A549 (cell line): ENCODE measurements around the gene AP5M1. TPM values are rescaled to one million over a fixed set of nuclear protein-coding genes. Genes with fewer than 3 reads are reported as not detected.

Source experiments
- ATAC-seq, 2 experiments: fragments of 200-7000 bp in 1 of 2; fragments of >200 bp in 1 of 2; cut with Nextera tagmentation in 1 of 2; cut with Tn5 transposase in 1 of 2; 3 replicates each; pipeline versions ENCODE4 v1.8.0 to v1.9.1; 2018 to 2020; ENCODE audit warnings: mild to moderate bottlenecking in 1 of 2, moderate library complexity in 1 of 2
- CTCF ChIA-PET: fragments of 300-600 bp; sonication (Branson Sonifier 250); formaldehyde crosslinking; extraction: SDS; loops from one replicate; lab custom pipeline; 2021; ENCODE audit warnings: antibody characterized with exemption, inconsistent platforms; lab: Yijun Ruan, JAX
- POLR2A ChIA-PET: fragments of 350-600 bp; formaldehyde crosslinking; extraction: SDS; loops from one replicate; lab custom pipeline; 2021; ENCODE audit warnings: antibody characterized with exemption, inconsistent platforms; lab: Yijun Ruan, JAX
- DNase-seq, 2 experiments: peaks; one replicate each; pipeline versions ENCODE4 v3.0.0 to v3.0.0-alpha.2; 2011 to 2016; ENCODE audit warnings: low read depth in 1 of 2, low spot score in 1 of 2
- FAIRE-seq: peaks from 2 replicates; lab custom pipeline; 2011; peaks lifted over from hg19 to GRCh38; lab: Jason Lieb, UNC
- H3K27ac ChIP-seq, 2 experiments: fragments of >200 bp; sonication (Bioruptor Twin); formaldehyde crosslinking; 3 replicates each; pipeline ENCODE4 v1.5.1; 2016 to 2017
- H3K4me1 ChIP-seq: fragments of >200 bp; sonication (Bioruptor Twin); formaldehyde crosslinking; 3 replicates; pipeline ENCODE4 v1.6.1; 2016
- H3K4me2 ChIP-seq: fragments of >200 bp; sonication (Bioruptor Twin); formaldehyde crosslinking; 3 replicates; pipeline ENCODE4 v1.6.1; 2016
- H3K4me3 ChIP-seq: fragments of >200 bp; sonication (Bioruptor Twin); formaldehyde crosslinking; 3 replicates; pipeline ENCODE4 v1.5.1; 2016
- H3K9me3 ChIP-seq: fragments of >200 bp; sonication (Bioruptor Twin); formaldehyde crosslinking; 3 replicates; pipeline ENCODE4 v1.6.1; 2016
- EHMT2 ChIP-seq: fragments of 200-600 bp; sonication (generic); IDR thresholded peaks from 2 replicates; pipeline ENCODE4 v1.6.1; 2016; ENCODE audit warnings: antibody characterized with exemption, low read depth, mild to moderate bottlenecking, moderate library complexity
- EP300 ChIP-seq, 2 experiments: fragments of >200 bp; sonication (Bioruptor Twin); formaldehyde crosslinking; IDR thresholded peaks; 2 replicates in 1 of 2; 3 replicates in 1 of 2; pipeline ENCODE4 v1.6.1; 2016 to 2017
- GATA3 ChIP-seq: IDR thresholded peaks from 2 replicates; pipeline ENCODE4 v1.6.1; 2012; ENCODE audit warnings: borderline replicate concordance
- HDAC2 ChIP-seq: fragments of 200-600 bp; sonication (generic); IDR thresholded peaks from 2 replicates; pipeline ENCODE4 v1.6.1; 2016
- HEYL ChIP-seq: fragments of 250-450 bp; sonication (Bioruptor Pico); IDR thresholded peaks from 2 replicates; pipeline ENCODE4 v1.8.0; 2021; ENCODE audit warnings: mild to moderate bottlenecking, moderate library complexity
- JUNB ChIP-seq: fragments of >200 bp; sonication (Bioruptor Twin); formaldehyde crosslinking; IDR thresholded peaks from 2 replicates; pipeline ENCODE4 v1.6.1; 2016
- MAZ ChIP-seq: fragments of 150-350 bp; IDR thresholded peaks from 2 replicates; pipeline ENCODE4 v1.6.1; 2014; ENCODE audit warnings: antibody characterized with exemption, low read depth, low read length, borderline replicate concordance
- MYC ChIP-seq: IDR thresholded peaks from 2 replicates; pipeline ENCODE4 v1.6.1; 2012; ENCODE audit warnings: mild to moderate bottlenecking, inconsistent platforms, low read length, improper control_type of control experiment, borderline replicate concordance
- NPAS2 ChIP-seq: fragments of 250-450 bp; sonication (Bioruptor Pico); IDR thresholded peaks from 2 replicates; pipeline ENCODE4 v1.8.0; 2022; ENCODE audit warnings: mild to moderate bottlenecking, moderate library complexity, borderline replicate concordance
- NR3C1 ChIP-seq: fragments of >200 bp; sonication (Bioruptor Twin); formaldehyde crosslinking; IDR thresholded peaks from 3 replicates; pipeline ENCODE4 v1.6.1; 2017
- PHF8 ChIP-seq: fragments of 200-600 bp; sonication (generic); IDR thresholded peaks from 2 replicates; pipeline ENCODE4 v1.6.1; 2016; ENCODE audit warnings: low read depth, mild to moderate bottlenecking, antibody characterized with exemption, moderate library complexity, borderline replicate concordance
- POLR2A ChIP-seq: IDR thresholded peaks from 2 replicates; pipeline ENCODE4 v1.6.1; 2012; ENCODE audit warnings: mild to moderate bottlenecking, low read length
- POLR2AphosphoS2 ChIP-seq: conservative IDR thresholded peaks from 2 replicates; pipeline ENCODE4 v1.6.1; 2012; ENCODE audit warnings: low read length, improper control_type of control experiment, inconsistent platforms
- SMC3 ChIP-seq: fragments of >200 bp; sonication (Bioruptor Twin); formaldehyde crosslinking; IDR thresholded peaks from 3 replicates; pipeline ENCODE4 v1.6.1; 2018; ENCODE audit warnings: inconsistent platforms
- TFCP2L1 ChIP-seq: fragments of 250-450 bp; sonication (Bioruptor Pico); IDR thresholded peaks from 2 replicates; pipeline ENCODE4 v1.5.0; 2021; ENCODE audit warnings: mild to moderate bottlenecking
- ZSCAN20 ChIP-seq: fragments of 250-450 bp; sonication (Bioruptor Pico); IDR thresholded peaks from 2 replicates; pipeline ENCODE4 v1.8.0; 2022; ENCODE audit warnings: mild to moderate bottlenecking, moderate library complexity
- WGBS: methylation state at CpG from one replicate; pipeline ENCODE4 v1.1.6; 2017; ENCODE audit errors: missing lambda C conversion rate; 5-methylcytosine and 5-hydroxymethylcytosine counted together
- polyA plus RNA-seq, 4 experiments: library from polyadenylated mRNA; depleted of rRNA in 3 of 4; stranded (reverse); fragments of >200 nt; fragmentation: RNase III in 1 of 4; extraction: RNeasy Plus Mini Kit Qiagen cat#74134 plus additional on column Dnase treatment in 1 of 4; gene quantifications; 2 replicates in 3 of 4; 3 replicates in 1 of 4; pipeline ENCODE4 v1.2.3, GENCODE V29; 2011 to 2017
- TF ChIP-seq, protein P1 (sequence below): fragments of >200 bp; sonication (Bioruptor Twin); formaldehyde crosslinking; IDR thresholded peaks from 3 replicates; pipeline ENCODE4 v1.6.1; 2016
- TF ChIP-seq, protein P2 (sequence below): IDR thresholded peaks from 2 replicates; pipeline ENCODE4 v1.6.1; 2012
- TF ChIP-seq, protein P3 (sequence below): IDR thresholded peaks from 2 replicates; pipeline ENCODE4 v1.6.1; 2012; ENCODE audit warnings: low read depth, borderline replicate concordance

Gene AP5M1
- polyA plus RNA-seq, 2 of the 4 experiments (the other 2 are of a cell fraction): 22.8 to 40.6 TPM

DNA sequence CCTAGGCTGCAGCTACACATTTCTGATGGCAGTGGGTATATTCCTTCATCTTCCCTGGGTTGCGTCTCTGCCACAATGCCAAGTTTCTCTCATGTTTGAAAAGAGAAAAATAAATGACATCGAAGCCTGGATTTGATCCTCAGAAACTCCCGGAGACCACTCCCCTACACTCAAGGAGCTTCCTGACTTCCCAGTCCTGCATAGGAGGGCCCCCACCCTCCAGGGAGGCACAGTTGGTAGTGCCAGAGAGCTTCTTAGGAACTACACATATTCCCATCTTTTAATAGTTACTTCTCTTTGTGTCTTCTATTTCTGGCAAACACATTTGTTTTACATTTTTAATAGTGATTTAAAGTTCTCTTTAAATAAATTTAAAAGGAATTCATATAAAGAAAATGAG lies 30.7 kb downstream of the AP5M1 start:
- POLR2A ChIA-PET: no interaction called here

DNA sequence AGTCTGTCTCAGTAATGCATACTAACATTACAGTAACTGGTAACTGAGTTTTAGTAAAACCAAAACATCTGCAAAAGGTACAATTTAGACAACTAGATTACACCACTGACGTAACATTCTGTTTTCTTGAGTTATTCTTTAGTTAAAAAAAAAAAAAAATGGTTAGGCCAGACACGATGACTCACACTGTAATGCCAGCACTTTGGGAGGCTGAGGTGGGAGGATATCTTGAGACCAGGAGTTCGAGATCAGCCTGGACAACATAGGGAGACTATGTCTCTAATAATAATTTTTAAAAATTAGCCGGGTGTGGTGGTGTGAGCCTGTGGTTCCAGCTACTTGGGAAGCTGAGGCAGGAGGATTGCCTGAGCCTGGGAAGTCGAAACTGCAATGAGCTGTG lies 34.1 kb downstream of the AP5M1 start:
- no peak for TF ChIP-seq EP300 (IDR thresholded peaks at IDR 0.05)
- TF ChIP-seq, protein P1, sequence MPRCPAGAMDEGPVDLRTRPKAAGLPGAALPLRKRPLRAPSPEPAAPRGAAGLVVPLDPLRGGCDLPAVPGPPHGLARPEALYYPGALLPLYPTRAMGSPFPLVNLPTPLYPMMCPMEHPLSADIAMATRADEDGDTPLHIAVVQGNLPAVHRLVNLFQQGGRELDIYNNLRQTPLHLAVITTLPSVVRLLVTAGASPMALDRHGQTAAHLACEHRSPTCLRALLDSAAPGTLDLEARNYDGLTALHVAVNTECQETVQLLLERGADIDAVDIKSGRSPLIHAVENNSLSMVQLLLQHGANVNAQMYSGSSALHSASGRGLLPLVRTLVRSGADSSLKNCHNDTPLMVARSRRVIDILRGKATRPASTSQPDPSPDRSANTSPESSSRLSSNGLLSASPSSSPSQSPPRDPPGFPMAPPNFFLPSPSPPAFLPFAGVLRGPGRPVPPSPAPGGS: no peak
- no peak for TF ChIP-seq GATA3
- no peak for TF ChIP-seq POLR2AphosphoS2
- no peak for TF ChIP-seq HDAC2
- TF ChIP-seq PHF8: no peak
- no peak for TF ChIP-seq EHMT2
- no peak for TF ChIP-seq MAZ
- no peak for TF ChIP-seq HEYL (CRISPR knock-in tag)
- TF ChIP-seq, protein P2, sequence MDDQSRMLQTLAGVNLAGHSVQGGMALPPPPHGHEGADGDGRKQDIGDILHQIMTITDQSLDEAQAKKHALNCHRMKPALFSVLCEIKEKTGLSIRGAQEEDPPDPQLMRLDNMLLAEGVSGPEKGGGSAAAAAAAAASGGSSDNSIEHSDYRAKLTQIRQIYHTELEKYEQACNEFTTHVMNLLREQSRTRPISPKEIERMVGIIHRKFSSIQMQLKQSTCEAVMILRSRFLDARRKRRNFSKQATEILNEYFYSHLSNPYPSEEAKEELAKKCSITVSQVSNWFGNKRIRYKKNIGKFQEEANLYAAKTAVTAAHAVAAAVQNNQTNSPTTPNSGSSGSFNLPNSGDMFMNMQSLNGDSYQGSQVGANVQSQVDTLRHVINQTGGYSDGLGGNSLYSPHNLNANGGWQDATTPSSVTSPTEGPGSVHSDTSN: no peak
- no peak for TF ChIP-seq NPAS2
- TF ChIP-seq, protein P3, sequence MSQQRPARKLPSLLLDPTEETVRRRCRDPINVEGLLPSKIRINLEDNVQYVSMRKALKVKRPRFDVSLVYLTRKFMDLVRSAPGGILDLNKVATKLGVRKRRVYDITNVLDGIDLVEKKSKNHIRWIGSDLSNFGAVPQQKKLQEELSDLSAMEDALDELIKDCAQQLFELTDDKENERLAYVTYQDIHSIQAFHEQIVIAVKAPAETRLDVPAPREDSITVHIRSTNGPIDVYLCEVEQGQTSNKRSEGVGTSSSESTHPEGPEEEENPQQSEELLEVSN: no peak
- TF ChIP-seq ZSCAN20 (CRISPR knock-in tag): no peak
- TF ChIP-seq SMC3: no peak
- DNase-seq (no peak), FAIRE-seq (no peak), ATAC-seq (no peak)
- no peak overlapping the region for H3K4me2 ChIP-seq
- H3K27ac ChIP-seq: no peak overlapping the region
- no peaks in the 10 kb centered on the region for H3K4me1 ChIP-seq
- POLR2A ChIA-PET: no interaction called here
- 39% methylated on average over 5 of the region's 5 CpGs for WGBS
- no peak overlapping the region for H3K4me3 ChIP-seq
- H3K9me3 ChIP-seq: no peaks in the 10 kb centered on the region
- CTCF ChIA-PET: interaction anchor here (0.7 kb wide), 1 partner anchor 815 kb away, joined by 4 read pairs; no protein-coding TSS in a partner anchor

More for the DNA sequence above, 30.7 kb downstream of the AP5M1 start:
- DNase-seq (no peak), FAIRE-seq (no peak), ATAC-seq (no peak)
- Histone ChIP-seq H3K9me3 (no peaks in the 10 kb centered on the region), H3K4me1 (no peaks in the 10 kb centered on the region), H3K27ac (no peak overlapping the region), H3K4me2 (no peak overlapping the region), H3K4me3 (no peak overlapping the region)
- WGBS: 89% methylated on average over 3 of the region's 3 CpGs
- TF ChIP-seq, protein P3: no peak
- no peak for TF ChIP-seq NR3C1
- TF ChIP-seq NPAS2: no peak
- TF ChIP-seq MYC: no peak
- TF ChIP-seq JUNB: no peak
- TF ChIP-seq POLR2A: no peak
- TF ChIP-seq, protein P2: no peak
- TF ChIP-seq TFCP2L1 (CRISPR knock-in tag): no peak
- CTCF ChIA-PET: interaction anchor here (0.6 to 3.8 kb wide), 3 partner anchors 79 to 942 kb away, joined by 3 to 12 read pairs (median 5); no protein-coding TSS in a partner anchor
